GM23248 (cell line): Measurements from ENCODE around the gene SS18L1. TPM values are rescaled to one million over a fixed set of nuclear protein-coding genes. Genes with fewer than 3 reads are reported as not detected.

Experiments used
- DNase-seq: peaks from one replicate; pipeline ENCODE4 v3.0.0-alpha.2; 2015
- H2AFZ ChIP-seq: fragments of 200-600 bp; sonication (generic); 2 replicates; pipeline ENCODE4 v1.6.1; 2016; ENCODE audit warnings: antibody characterized with exemption
- H3F3A ChIP-seq: fragments of 200-600 bp; sonication (generic); 2 replicates; pipeline ENCODE4 v1.6.1; 2016; ENCODE audit warnings: mild to moderate bottlenecking, antibody characterized with exemption, mixed run types; ENCODE audit not compliant: insufficient read depth
- H3K27ac ChIP-seq: fragments of 200-600 bp; sonication (generic); 2 replicates; pipeline ENCODE4 v1.5.1; 2016; ENCODE audit warnings: mild to moderate bottlenecking
- H3K27me3 ChIP-seq: fragments of 200-600 bp; sonication (generic); replicated peaks from 2 replicates; pipeline ENCODE4 v1.6.1; 2016; ENCODE audit warnings: mild to moderate bottlenecking; ENCODE audit not compliant: insufficient read depth
- H3K36me3 ChIP-seq: fragments of 200-600 bp; sonication (generic); 2 replicates; pipeline ENCODE4 v1.6.1; 2016; ENCODE audit warnings: low read depth, mild to moderate bottlenecking
- H3K4me1 ChIP-seq: fragments of 200-600 bp; sonication (generic); 2 replicates; pipeline ENCODE4 v1.6.1; 2016; ENCODE audit warnings: mild to moderate bottlenecking; ENCODE audit not compliant: insufficient read depth
- H3K4me2 ChIP-seq: fragments of 200-600 bp; sonication (generic); one replicate; pipeline ENCODE4 v1.6.1; 2016; ENCODE audit warnings: mild to moderate bottlenecking; ENCODE audit not compliant: unreplicated experiment
- H3K4me3 ChIP-seq: fragments of 200-600 bp; sonication (generic); 2 replicates; pipeline ENCODE4 v1.5.1; 2016; ENCODE audit warnings: mild to moderate bottlenecking
- H3K79me2 ChIP-seq: fragments of 200-600 bp; sonication (generic); 2 replicates; pipeline ENCODE4 v1.6.1; 2016; ENCODE audit warnings: mild to moderate bottlenecking; ENCODE audit not compliant: insufficient read depth
- H3K9ac ChIP-seq: fragments of 200-600 bp; sonication (generic); 2 replicates; pipeline ENCODE4 v1.6.1; 2016; ENCODE audit warnings: mild to moderate bottlenecking
- H3K9me2 ChIP-seq: fragments of 200-600 bp; sonication (generic); 2 replicates; pipeline ENCODE4 v1.6.1; 2016; ENCODE audit warnings: mixed run types, mild to moderate bottlenecking, moderate library complexity; ENCODE audit not compliant: insufficient read depth
- H3K9me3 ChIP-seq: fragments of 200-600 bp; sonication (generic); one replicate; pipeline ENCODE4 v1.6.1; 2017; ENCODE audit warnings: low read depth
- H4K20me1 ChIP-seq: fragments of 200-600 bp; sonication (generic); 2 replicates; pipeline ENCODE4 v1.6.0; 2016; ENCODE audit not compliant: insufficient read depth
- EZH2 ChIP-seq: fragments of 200-600 bp; sonication (generic); IDR thresholded peaks from 2 replicates; pipeline ENCODE4 v1.6.1; 2018; ENCODE audit warnings: antibody characterized with exemption, mild to moderate bottlenecking; ENCODE audit not compliant: insufficient read depth, poor library complexity, severe bottlenecking
- EZH2phosphoT487 ChIP-seq: fragments of 200-600 bp; sonication (generic); IDR thresholded peaks from 2 replicates; pipeline ENCODE4 v1.6.1; 2018; ENCODE audit warnings: antibody characterized with exemption, moderate library complexity, mild to moderate bottlenecking, low read depth; ENCODE audit not compliant: insufficient read depth
- WGBS, 2 experiments: methylation state at CpG; one replicate each; pipeline ENCODE4 v1.1.6; 2015 to 2017; ENCODE audit warnings: low lambda C conversion rate in 2 of 2, low coverage in 1 of 2; ENCODE audit errors: missing lambda C conversion rate in 2 of 2; 5-methylcytosine and 5-hydroxymethylcytosine counted together
- in situ Hi-C: fragments of 300-500 bp; cut with MboI; formaldehyde crosslinking; loops from 2 replicates; pipeline ENCODE4 v1.15.0; 2020
- polyA plus RNA-seq: library from polyadenylated mRNA; unstranded; fragments of >200 nt; fragmentation: Nextera tagmentation; extraction: Ambion mirVana; gene quantifications from 2 replicates; pipeline ENCODE4 v1.2.1, GENCODE V29; 2016
- total RNA-seq: library from RNA; depleted of rRNA; stranded (reverse); fragments of >200 nt; shearing (Covaris generic); gene quantifications from 2 replicates; pipeline ENCODE4 v1.2.3, GENCODE V29; 2014

The SS18L1 gene
- total and polyA plus RNA-seq, 2 experiments from 2014 or later, result 2.3 to 8.8 TPM

- TF ChIP-seq EZH2phosphoT487 (no peak), EZH2 (no peak)
- Histone ChIP-seq H3F3A (peaks cover 7% of the 10 kb centered on the region; the same call in 1 of the 2 replicates), H4K20me1 (no peaks in the 10 kb centered on the region), H3K4me1 (peaks cover 10% of the 10 kb centered on the region), H3K79me2 (peaks cover 72% of the 10 kb centered on the region), H3K27me3 (no peaks in the 10 kb centered on the region), H3K27ac (no peak overlapping the region), H3K9me3 (no peaks in the 10 kb centered on the region), H3K4me3 (no peak overlapping the region), H3K36me3 (peaks cover 9% of the 10 kb centered on the region; the same call in 1 of the 2 replicates), H3K9ac (no peak overlapping the region), H3K4me2 (no peak overlapping the region), H2AFZ (no peak overlapping the region), H3K9me2 (no peaks in the 10 kb centered on the region)
- 75% methylated on average over 14 of the region's 14 CpGs for WGBS, 2 experiments
- no peak for DNase-seq
- in situ Hi-C loops, result no loop called here
Measured at GRCh38 chr20:62191781-62192559, 48.4 kb downstream of the SS18L1 start.

GRCh38 chr20:62192635-62193034 lies 49.1 kb downstream of the SS18L1 start:
- no peaks in the 10 kb centered on the region for H3K9me2 ChIP-seq
- no peaks in the 10 kb centered on the region for H3K9me3 ChIP-seq
- H3K27me3 ChIP-seq, result no peaks in the 10 kb centered on the region
- TF ChIP-seq EZH2phosphoT487, result no peak
- TF ChIP-seq EZH2, result no peak
- H3F3A ChIP-seq, result peaks cover 2% of the 10 kb centered on the region; the same call in 1 of the 2 replicates
- H2AFZ ChIP-seq, result no peak overlapping the region
- in situ Hi-C loops, result no loop called here
- no peak overlapping the region for H3K9ac ChIP-seq
- H3K36me3 ChIP-seq, result peaks cover 15% of the 10 kb centered on the region
- 90 to 93% methylated on average over 10 of the region's 10 CpGs for WGBS, 2 experiments
- no peaks in the 10 kb centered on the region for H4K20me1 ChIP-seq
- no peak overlapping the region for H3K4me3 ChIP-seq
- peaks cover 65% of the 10 kb centered on the region for H3K79me2 ChIP-seq
- no peak overlapping the region for H3K4me2 ChIP-seq
- H3K4me1 ChIP-seq, result peaks cover 3% of the 10 kb centered on the region
- H3K27ac ChIP-seq, result no peak overlapping the region
- no peak for DNase-seq

GRCh38 chr20:62193079-62194025 lies 49.8 kb downstream of the SS18L1 start:
- no peaks in the 10 kb centered on the region for H3F3A ChIP-seq
- no peak overlapping the region for H3K27ac ChIP-seq
- H3K4me2 ChIP-seq, result no peak overlapping the region
- no peak overlapping the region for H3K9ac ChIP-seq
- H3K9me2 ChIP-seq, result no peaks in the 10 kb centered on the region
- no peaks in the 10 kb centered on the region for H3K27me3 ChIP-seq
- H4K20me1 ChIP-seq, result no peaks in the 10 kb centered on the region
- H3K79me2 ChIP-seq, result peaks cover 58% of the 10 kb centered on the region
- H3K9me3 ChIP-seq, result no peaks in the 10 kb centered on the region
- H3K4me1 ChIP-seq, result no peaks in the 10 kb centered on the region
- no peak for TF ChIP-seq EZH2phosphoT487
- TF ChIP-seq EZH2, result no peak
- peaks cover 22% of the 10 kb centered on the region for H3K36me3 ChIP-seq
- no peak overlapping the region for H2AFZ ChIP-seq
- 88 to 92% methylated on average over 29 of the region's 29 CpGs for WGBS, 2 experiments
- in situ Hi-C loops, result no loop called here
- DNase-seq, result no peak
- no peak overlapping the region for H3K4me3 ChIP-seq

- H2AFZ ChIP-seq, result no peak overlapping the region
- WGBS, 2 experiments, result 84 to 92% methylated on average over 8 of the region's 8 CpGs
- TF ChIP-seq EZH2phosphoT487 (no peak), EZH2 (no peak)
Measured at GRCh38 chr20:62195075-62195405, 51.5 kb downstream of the SS18L1 start.

More at GRCh38 chr20:62195075-62195405, 51.5 kb downstream of the SS18L1 start:
- Histone ChIP-seq H3K4me1 (no peaks in the 10 kb centered on the region), H3K36me3 (peaks cover 24% of the 10 kb centered on the region), H3K27ac (no peak overlapping the region), H3F3A (no peaks in the 10 kb centered on the region), H3K27me3 (no peaks in the 10 kb centered on the region), H3K9ac (no peak overlapping the region), H4K20me1 (no peaks in the 10 kb centered on the region), H3K79me2 (peaks cover 41% of the 10 kb centered on the region), H3K4me3 (no peak overlapping the region), H3K4me2 (no peak overlapping the region), H3K9me3 (no peaks in the 10 kb centered on the region), H3K9me2 (no peaks in the 10 kb centered on the region)
- in situ Hi-C loops, result no loop called here
- DNase-seq, result no peak
